Measurements from ENCODE around the gene GRAP. TPM values are rescaled to one million over a fixed set of nuclear protein-coding genes. Genes with fewer than 3 reads are reported as not detected.
A peak's percentile ranks its signal among the peaks of the same experiment; 100 is the strongest.

The GRAP gene
- total and polyA plus RNA-seq, 9 donors, result 0.61 to 7.2 (median 2.5) TPM

GRCh38 chr17:18996458-18996857 lies 50.3 kb downstream of the GRAP start:
- WGBS, 3 donors, result 95 to 99% (median 96%) methylated on average over 2 of the region's 2 CpGs
- H3K27ac ChIP-seq, result no peak overlapping the region
- TF ChIP-seq EP300 (IDR thresholded peaks at IDR 0.05) (no peak), POLR2A (IDR thresholded peaks at IDR 0.05) (no peak)
- DNase-seq, result no peak
- peaks cover 2% of the 10 kb centered on the region for H3K4me1 ChIP-seq (ENCODE audit: insufficient read depth)
- intact Hi-C loops (cut with DNase I), result no loop called here
- no peak overlapping the region for H3K4me3 ChIP-seq
- no peaks in the 10 kb centered on the region for H3K27me3 ChIP-seq
- H3K9me3 ChIP-seq, result no peaks in the 10 kb centered on the region
- no peaks in the 10 kb centered on the region for H3K36me3 ChIP-seq

GRCh38 chr17:18995220-18995619 lies 51.5 kb downstream of the GRAP start:
- intact Hi-C loops (cut with DNase I), result no loop called here
- TF ChIP-seq CTCF (IDR thresholded peaks at IDR 0.05), result no peak
- TF ChIP-seq POLR2A (IDR thresholded peaks at IDR 0.05), result no peak
- TF ChIP-seq EP300 (IDR thresholded peaks at IDR 0.05), result no peak
- Histone ChIP-seq H3K27ac (no peak overlapping the region), H3K4me1 (ENCODE audit: insufficient read depth) (peaks cover 3% of the 10 kb centered on the region), H3K9me3 (no peaks in the 10 kb centered on the region), H3K36me3 (no peaks in the 10 kb centered on the region), H3K4me3 (no peak overlapping the region), H3K27me3 (no peaks in the 10 kb centered on the region)
- no peak for DNase-seq
- WGBS, 3 donors, result 95 to 97% (median 95%) methylated on average over 3 of the region's 3 CpGs

DNA sequence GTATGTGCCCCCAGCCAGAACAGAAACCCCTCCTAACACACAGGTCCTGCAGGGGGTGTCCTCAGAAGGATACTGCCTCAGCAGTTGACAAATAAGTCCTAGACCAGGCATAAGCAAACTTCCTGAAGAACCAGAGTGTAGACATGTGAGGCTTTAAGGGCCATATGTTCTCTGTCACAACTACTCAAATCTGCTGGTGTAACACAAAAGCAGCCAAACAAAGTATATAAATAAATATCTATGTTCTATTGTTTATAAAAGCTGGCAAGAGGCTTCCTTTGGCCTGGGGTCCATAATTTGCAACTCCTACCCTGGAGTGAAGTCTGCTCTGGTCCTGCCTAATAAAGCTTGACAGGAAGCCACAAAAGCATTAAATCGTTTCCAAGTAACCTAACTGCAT lies 52.1 kb downstream of the GRAP start:
- 12 to 26% (median 15%) methylated on average over 1 of the region's 1 CpG for WGBS, 3 donors
- Histone ChIP-seq H3K27ac (peak overlapping the region in 1 of 2 donors; percentile 8), H3K36me3 (no peaks in the 10 kb centered on the region), H3K4me3 (no peak overlapping the region), H3K27me3 (no peaks in the 10 kb centered on the region), H3K4me1 (ENCODE audit: insufficient read depth) (peaks cover 3% of the 10 kb centered on the region), H3K9me3 (no peaks in the 10 kb centered on the region)
- DNase-seq, result no peak
- intact Hi-C loops (cut with DNase I), result no loop called here
- TF ChIP-seq EP300 (IDR thresholded peaks at IDR 0.05) (no peak), CTCF (IDR thresholded peaks at IDR 0.05) (no peak), POLR2A (IDR thresholded peaks at IDR 0.05) (no peak)

DNA sequence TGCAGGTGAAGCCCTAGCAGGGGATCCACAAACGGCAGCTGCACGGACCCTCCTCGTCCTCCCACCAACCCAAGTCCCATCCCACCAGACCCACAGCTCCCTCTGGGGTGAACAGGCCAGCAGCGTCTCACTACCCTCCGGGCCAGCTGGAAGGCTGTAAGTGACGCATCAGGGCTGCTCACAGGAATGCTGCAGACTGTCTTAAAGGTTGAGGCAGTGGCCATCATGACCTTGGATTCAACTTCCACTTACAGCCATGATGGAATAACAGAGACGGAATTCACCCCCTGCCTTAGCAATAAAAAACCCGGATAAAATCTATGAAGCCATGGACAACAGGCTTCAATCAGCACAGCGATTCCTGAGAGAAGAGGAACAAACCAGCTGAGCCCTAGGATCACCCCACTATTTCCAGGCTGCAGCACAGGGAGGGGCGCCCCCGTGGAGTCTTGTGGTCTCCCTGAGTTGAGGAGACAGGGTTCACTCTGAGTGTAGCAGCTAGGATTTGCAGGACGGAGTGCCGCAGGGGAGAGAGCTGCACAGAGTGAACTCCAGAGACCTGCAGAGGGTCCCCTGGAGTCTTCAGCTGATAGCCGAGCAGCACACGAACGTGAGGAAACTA lies 52.7 kb downstream of the GRAP start:
- WGBS, 3 donors, result 17 to 37% (median 25%) methylated on average over 16 of the region's 16 CpGs
- peak in 4 of 5 donors; percentile 48 to 71 (median 56) for DNase-seq
- no peak overlapping the region for H3K4me3 ChIP-seq
- H3K36me3 ChIP-seq, result no peaks in the 10 kb centered on the region
- peak overlapping the region in 1 of 2 donors; percentile 8 for H3K27ac ChIP-seq
- no peak for TF ChIP-seq POLR2A (IDR thresholded peaks at IDR 0.05)
- no peak for TF ChIP-seq EP300 (IDR thresholded peaks at IDR 0.05)
- no peak for TF ChIP-seq CTCF (IDR thresholded peaks at IDR 0.05)
- H3K9me3 ChIP-seq, result no peaks in the 10 kb centered on the region
- H3K4me1 ChIP-seq (ENCODE audit: insufficient read depth), result peaks cover 3% of the 10 kb centered on the region
- intact Hi-C loops (cut with DNase I), result no loop called here
- no peaks in the 10 kb centered on the region for H3K27me3 ChIP-seq

DNA sequence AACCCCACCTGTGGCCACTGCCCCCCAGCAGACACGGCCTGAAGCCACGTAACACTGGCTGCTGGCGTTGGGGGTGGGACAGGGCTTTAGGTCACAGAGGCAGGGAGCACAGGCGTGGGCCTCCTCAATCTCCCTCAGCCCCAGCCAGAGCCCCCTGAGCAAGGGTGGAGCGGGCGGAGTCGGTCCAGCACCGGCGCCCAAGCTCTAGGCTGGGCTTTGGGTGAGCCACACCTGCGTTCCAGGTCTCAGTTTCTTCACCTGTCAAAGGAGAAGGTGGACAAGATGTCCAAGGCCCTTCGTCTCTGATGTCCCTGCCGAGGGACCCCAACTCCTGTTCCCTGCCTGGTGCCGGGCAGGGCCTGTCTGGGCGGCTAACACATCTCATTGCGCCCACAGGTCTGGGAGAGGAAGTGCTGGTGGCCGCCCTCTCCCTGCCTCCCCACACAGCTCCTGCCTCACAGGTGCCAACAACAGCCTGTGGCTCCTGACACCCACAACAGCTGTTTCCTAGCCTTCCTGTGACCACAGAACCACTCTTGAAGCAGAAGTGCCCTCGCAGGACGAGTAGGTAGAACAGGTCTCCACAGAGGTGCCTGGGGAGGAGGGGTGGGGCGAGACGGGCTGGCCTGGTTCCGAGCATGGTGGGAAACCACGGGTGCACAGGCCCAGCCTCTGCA lies 54.2 kb downstream of the GRAP start:
- DNase-seq, result no peak
- H3K4me1 ChIP-seq (ENCODE audit: insufficient read depth), result peaks cover 3% of the 10 kb centered on the region
- WGBS, 3 donors, result 91 to 94% (median 92%) methylated on average over 22 of the region's 22 CpGs
- TF ChIP-seq POLR2A (IDR thresholded peaks at IDR 0.05), result no peak
- no peak for TF ChIP-seq EP300 (IDR thresholded peaks at IDR 0.05)
- no peak for TF ChIP-seq CTCF (IDR thresholded peaks at IDR 0.05)
- intact Hi-C loops (cut with DNase I), result no loop called here
- no peaks in the 10 kb centered on the region for H3K36me3 ChIP-seq
- no peak overlapping the region for H3K4me3 ChIP-seq
- H3K27me3 ChIP-seq, result no peaks in the 10 kb centered on the region
- H3K9me3 ChIP-seq, result no peaks in the 10 kb centered on the region
- H3K27ac ChIP-seq, result no peak overlapping the region

All from ovary (tissue), 9 donors.